ENCODE measurements around the gene SF3B6. TPM values are rescaled to one million over a fixed set of nuclear protein-coding genes. Genes with fewer than 3 reads are reported as not detected.

The SF3B6 gene
- total RNA-seq, 4 donors from 2014 or later = 86.9 to 121 (median 113) TPM

GRCh38 chr2:24024018-24024417 lies 52.1 kb downstream of the SF3B6 start:
- Histone ChIP-seq H3K27me3 (no peaks in the 10 kb centered on the region), H3K27ac (replicated peaks in 1 of 4) (no peak overlapping the region), H3K36me3 (peaks cover 14 to 68% (median 44%) of the 10 kb centered on the region in 4 donors), H3K4me1 (no peaks in the 10 kb centered on the region), H3K9me3 (no peaks in the 10 kb centered on the region), H3K4me3 (no peak overlapping the region)
- no peak for DNase-seq (ENCODE audit: extremely low spot score)
- TF ChIP-seq POLR2A (IDR thresholded peaks at IDR 0.05; ENCODE audit: low read depth) (no peak), POLR2AphosphoS5 (IDR thresholded peaks at IDR 0.05) (no peak), EP300 (IDR thresholded peaks at IDR 0.05) (no peak), CTCF (IDR thresholded peaks at IDR 0.05) (peak in 2 of 3 experiments; percentile 8 to 30)
- WGBS = 71% methylated on average over 1 of the region's 12 CpGs
- intact Hi-C loops (cut with DNase I) = no loop called here

GRCh38 chr2:24022975-24023575 lies 53.1 kb downstream of the SF3B6 start:
- no peak overlapping the region for H3K27ac ChIP-seq (replicated peaks in 1 of 4)
- H3K9me3 ChIP-seq = no peaks in the 10 kb centered on the region
- no peak for DNase-seq (ENCODE audit: extremely low spot score)
- H3K4me1 ChIP-seq = no peaks in the 10 kb centered on the region
- no peak overlapping the region for H3K4me3 ChIP-seq
- peaks cover 14 to 58% (median 37%) of the 10 kb centered on the region in 4 donors for H3K36me3 ChIP-seq
- no peaks in the 10 kb centered on the region for H3K27me3 ChIP-seq
- TF ChIP-seq POLR2AphosphoS5 (IDR thresholded peaks at IDR 0.05) (no peak), POLR2A (IDR thresholded peaks at IDR 0.05; ENCODE audit: low read depth) (no peak), CTCF (IDR thresholded peaks at IDR 0.05) (no peak), EP300 (IDR thresholded peaks at IDR 0.05) (no peak)
- WGBS = 84% methylated on average over 11 of the region's 16 CpGs
- intact Hi-C loops (cut with DNase I) = no loop called here

- DNase-seq (ENCODE audit: extremely low spot score) = no peak
- Histone ChIP-seq H3K9me3 (no peaks in the 10 kb centered on the region), H3K4me3 (no peak overlapping the region), H3K36me3 (peaks cover 14 to 52% (median 34%) of the 10 kb centered on the region in 4 donors), H3K27me3 (no peaks in the 10 kb centered on the region), H3K4me1 (no peaks in the 10 kb centered on the region), H3K27ac (replicated peaks in 1 of 4) (no peak overlapping the region)
- no peak for TF ChIP-seq CTCF (IDR thresholded peaks at IDR 0.05)
- TF ChIP-seq POLR2A (IDR thresholded peaks at IDR 0.05; ENCODE audit: low read depth) = no peak
- no peak for TF ChIP-seq POLR2AphosphoS5 (IDR thresholded peaks at IDR 0.05)
- TF ChIP-seq EP300 (IDR thresholded peaks at IDR 0.05) = no peak
- intact Hi-C loops (cut with DNase I) = no loop called here
- WGBS = 93% methylated on average over 12 of the region's 14 CpGs
These were observed 53.7 kb downstream of the SF3B6 start for GRCh38 chr2:24022324-24022974.

- no peaks in the 10 kb centered on the region for H3K27me3 ChIP-seq
- 80% methylated on average over 11 of the region's 19 CpGs for WGBS
These were observed 54.8 kb downstream of the SF3B6 start for GRCh38 chr2:24021122-24021998.

More at GRCh38 chr2:24021122-24021998, 54.8 kb downstream of the SF3B6 start:
- no peaks in the 10 kb centered on the region for H3K4me1 ChIP-seq
- intact Hi-C loops (cut with DNase I) = no loop called here
- no peaks in the 10 kb centered on the region for H3K9me3 ChIP-seq
- no peak for DNase-seq (ENCODE audit: extremely low spot score)
- peaks cover 14 to 41% (median 30%) of the 10 kb centered on the region in 4 donors for H3K36me3 ChIP-seq
- H3K27ac ChIP-seq (replicated peaks in 1 of 4) = no peak overlapping the region
- H3K4me3 ChIP-seq = no peak overlapping the region
- no peak for TF ChIP-seq POLR2AphosphoS5 (IDR thresholded peaks at IDR 0.05)
- peak in 1 of 3 experiments; percentile 20 for TF ChIP-seq CTCF (IDR thresholded peaks at IDR 0.05)
- no peak for TF ChIP-seq EP300 (IDR thresholded peaks at IDR 0.05)
- no peak for TF ChIP-seq POLR2A (IDR thresholded peaks at IDR 0.05; ENCODE audit: low read depth)
